ENCODE data around the gene SLC10A2. TPM values are rescaled to one million over a fixed set of nuclear protein-coding genes. Genes with fewer than 3 reads are reported as not detected.
"Not testable (repeated sequence)": the region's sequence is repeated elsewhere in the genome, so short reads cannot be mapped to it uniquely, and the experiment has no call there.

The SLC10A2 gene
- not detected in 2 replicates for total RNA-seq

DNA sequence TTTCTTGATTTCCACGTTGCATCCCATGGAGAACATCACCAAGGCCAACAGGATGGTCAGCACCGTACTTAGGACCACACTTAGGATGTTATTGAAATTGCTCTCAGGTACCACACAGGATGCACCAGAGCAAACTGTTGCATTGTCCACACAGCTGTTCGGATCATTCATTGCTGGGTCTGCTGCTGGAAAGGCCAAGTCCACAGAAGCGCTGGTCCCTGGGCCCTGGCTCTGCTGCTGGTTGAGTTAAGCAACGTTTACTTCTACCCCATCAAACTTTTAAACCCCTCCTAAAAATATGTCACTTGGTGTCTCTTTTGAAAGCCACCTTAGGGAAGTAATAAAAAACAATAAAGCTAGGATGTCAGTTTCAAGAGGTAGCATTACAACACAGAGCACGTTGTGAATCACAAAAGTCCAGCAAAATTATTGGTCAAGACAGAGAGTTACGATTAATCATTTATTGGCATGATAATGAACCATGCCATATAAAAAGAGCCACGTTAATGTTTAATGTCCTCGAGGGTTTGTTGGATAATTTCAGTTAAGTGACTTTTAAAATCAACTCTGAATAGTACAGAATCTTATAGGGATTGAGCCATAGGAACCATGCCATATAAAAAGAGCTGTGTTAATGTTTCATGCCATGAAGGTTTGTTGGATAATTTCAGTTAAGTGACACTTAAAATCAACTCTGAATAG, at the start of gene SLC10A2:
Gene SLC10A2 (minus strand): TSS at position 339 of the 702 bp plus-strand sequence. CDS start 168 bp downstream, at position 171.
- intact Hi-C loops (cut with micrococcal nuclease), result no loop called here

GRCh38 chr13:103107580-103107979, 41.4 kb upstream of the SLC10A2 start:
- intact Hi-C loops (cut with micrococcal nuclease), result no loop called here

- intact Hi-C loops (cut with micrococcal nuclease), result no loop called here
Measured at GRCh38 chr13:103104340-103104739, 38.1 kb upstream of the SLC10A2 start.

DNA sequence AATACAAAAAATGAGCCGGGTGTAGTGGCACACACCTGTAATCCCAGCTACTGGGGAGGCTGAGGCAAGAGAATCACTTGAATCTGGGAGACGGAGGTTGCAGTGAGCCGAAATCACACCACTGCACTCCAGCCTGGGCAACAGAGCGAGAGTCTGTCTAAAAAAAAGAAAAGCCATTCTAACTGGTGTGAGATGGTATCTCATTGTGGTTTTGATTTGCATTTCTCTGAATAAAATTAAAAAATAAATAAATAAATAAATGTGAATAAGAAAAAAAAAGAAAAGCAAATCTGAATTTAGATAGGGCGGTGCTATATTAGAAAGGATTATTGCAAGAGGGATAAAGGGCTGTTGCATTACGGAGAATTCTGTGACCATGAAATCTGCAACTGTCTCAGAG, 37.2 kb upstream of the SLC10A2 start:
- intact Hi-C loops (cut with micrococcal nuclease), result not testable (repeated sequence)

- intact Hi-C loops (cut with micrococcal nuclease), result no loop called here
Measured at GRCh38 chr13:103102482-103102881, 36.3 kb upstream of the SLC10A2 start.

GRCh38 chr13:103101901-103102300, 35.7 kb upstream of the SLC10A2 start:
- intact Hi-C loops (cut with micrococcal nuclease), result no loop called here

DNA sequence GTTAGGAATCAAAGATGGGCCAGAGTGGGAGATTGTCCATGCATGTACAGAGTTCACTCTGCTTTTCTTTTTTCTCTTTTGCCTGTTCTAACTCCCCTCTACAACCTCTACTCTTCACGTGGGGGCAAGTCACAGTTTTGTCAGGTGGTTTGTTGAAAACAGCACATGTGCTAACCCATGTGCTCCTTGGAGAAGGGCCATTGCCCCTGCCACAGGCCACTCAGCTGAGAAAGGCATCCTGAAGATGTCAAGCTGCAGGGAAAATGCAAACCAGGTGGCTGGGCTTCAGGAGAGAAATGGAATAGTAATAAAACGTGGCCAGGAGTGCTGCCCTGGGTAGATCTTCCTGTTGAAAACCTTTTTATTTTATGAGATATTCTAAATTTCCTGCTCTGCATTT, 35.3 kb upstream of the SLC10A2 start:
- intact Hi-C loops (cut with micrococcal nuclease), result no loop called here

- intact Hi-C loops (cut with micrococcal nuclease), result no loop called here
Measured at GRCh38 chr13:103100830-103101229, 34.6 kb upstream of the SLC10A2 start.

GRCh38 chr13:103099722-103100293, 33.6 kb upstream of the SLC10A2 start:
- intact Hi-C loops (cut with micrococcal nuclease), result no loop called here

GRCh38 chr13:103098535-103098934, 32.3 kb upstream of the SLC10A2 start:
- intact Hi-C loops (cut with micrococcal nuclease), result no loop called here

DNA sequence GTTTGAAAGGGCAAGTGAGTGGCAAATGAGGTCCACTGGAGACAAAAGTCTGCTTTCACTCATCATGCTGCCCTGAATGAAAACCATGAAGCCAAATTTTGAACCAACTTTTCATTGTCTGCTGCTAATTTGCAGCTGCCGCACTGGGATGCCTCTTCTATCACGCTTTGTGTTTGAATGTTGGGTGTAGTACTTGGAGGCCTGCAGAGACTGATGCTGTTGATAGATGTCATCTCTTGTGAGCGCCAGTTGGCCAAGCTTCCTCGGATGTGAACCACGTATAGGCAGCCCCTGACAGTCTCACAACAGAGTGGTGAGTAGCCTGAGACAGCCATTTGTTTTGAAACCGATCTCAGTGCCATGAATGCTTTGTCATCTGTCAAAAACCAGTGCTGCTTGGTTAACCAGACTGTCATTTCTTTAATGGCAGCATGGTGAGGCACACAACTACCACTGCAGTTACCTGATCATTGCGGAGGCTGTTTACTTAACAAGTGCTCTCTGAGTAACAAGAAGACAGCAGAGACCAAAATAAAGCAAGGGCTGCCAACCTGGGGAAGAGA, 31.2 kb upstream of the SLC10A2 start:
- intact Hi-C loops (cut with micrococcal nuclease), result no loop called here

DNA sequence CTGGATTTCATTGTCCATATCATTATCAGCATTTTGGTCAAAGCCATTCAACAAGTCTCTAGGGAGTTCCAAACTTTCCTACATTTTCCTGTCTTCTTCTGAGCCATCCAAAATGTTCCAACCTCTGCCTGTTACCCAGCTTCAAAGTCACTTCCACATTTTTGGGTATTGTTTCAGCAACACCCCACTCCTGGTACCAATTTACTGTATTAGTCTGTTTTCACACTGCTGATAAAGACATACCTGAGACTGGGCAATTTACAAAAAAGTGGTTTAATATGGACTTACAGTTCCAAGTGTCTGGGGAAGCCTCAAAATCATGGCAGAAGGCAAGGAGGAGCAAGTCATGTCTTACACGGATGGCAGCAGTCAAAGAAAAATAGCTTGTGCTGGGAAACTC, 27.4 kb upstream of the SLC10A2 start:
- intact Hi-C loops (cut with micrococcal nuclease), result not testable (repeated sequence)

- intact Hi-C loops (cut with micrococcal nuclease), result no loop called here
Measured at GRCh38 chr13:103087275-103087674, 21.1 kb upstream of the SLC10A2 start.

- intact Hi-C loops (cut with micrococcal nuclease), result no loop called here
Measured at GRCh38 chr13:103081435-103081834, 15.2 kb upstream of the SLC10A2 start.

DNA sequence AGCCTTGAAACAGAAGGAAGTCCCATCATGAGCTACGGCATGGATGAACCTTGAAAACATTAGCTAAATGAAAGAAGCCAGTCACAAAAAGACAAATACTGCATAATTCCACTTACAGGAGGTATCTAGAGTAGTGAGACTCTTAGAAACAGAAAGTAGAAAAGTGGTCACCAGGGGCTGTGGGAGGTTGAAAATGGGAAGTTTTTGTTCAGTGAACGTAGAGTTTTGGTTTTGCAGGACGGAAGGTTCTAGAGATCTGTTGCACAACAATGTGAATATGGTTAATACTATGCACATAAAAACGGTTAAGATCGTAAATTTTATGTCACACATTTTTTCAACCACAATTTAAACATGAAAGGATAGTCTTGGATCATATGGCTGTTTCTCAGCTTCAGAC, 11.9 kb upstream of the SLC10A2 start:
- intact Hi-C loops (cut with micrococcal nuclease), result no loop called here

DNA sequence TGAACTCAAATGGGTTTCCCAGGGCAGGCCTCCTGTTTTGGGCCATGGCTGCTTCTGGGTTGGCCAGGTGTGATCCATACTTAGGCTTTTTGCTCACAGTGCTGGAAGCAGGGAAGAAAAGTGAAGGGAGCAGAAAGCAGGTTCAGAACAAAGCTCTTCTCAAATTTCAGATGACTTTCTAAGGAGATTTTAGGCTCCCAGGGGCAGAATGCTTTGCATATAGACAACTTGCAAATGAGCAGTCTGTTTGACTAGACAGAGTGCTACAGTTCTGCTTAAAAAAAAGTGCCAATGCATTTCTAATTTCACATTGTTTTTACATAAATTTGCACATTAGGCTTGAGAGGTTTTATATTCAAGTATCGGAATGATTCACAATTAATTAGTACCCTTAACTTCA, 2.6 kb upstream of the SLC10A2 start:
- intact Hi-C loops (cut with micrococcal nuclease), result no loop called here

DNA sequence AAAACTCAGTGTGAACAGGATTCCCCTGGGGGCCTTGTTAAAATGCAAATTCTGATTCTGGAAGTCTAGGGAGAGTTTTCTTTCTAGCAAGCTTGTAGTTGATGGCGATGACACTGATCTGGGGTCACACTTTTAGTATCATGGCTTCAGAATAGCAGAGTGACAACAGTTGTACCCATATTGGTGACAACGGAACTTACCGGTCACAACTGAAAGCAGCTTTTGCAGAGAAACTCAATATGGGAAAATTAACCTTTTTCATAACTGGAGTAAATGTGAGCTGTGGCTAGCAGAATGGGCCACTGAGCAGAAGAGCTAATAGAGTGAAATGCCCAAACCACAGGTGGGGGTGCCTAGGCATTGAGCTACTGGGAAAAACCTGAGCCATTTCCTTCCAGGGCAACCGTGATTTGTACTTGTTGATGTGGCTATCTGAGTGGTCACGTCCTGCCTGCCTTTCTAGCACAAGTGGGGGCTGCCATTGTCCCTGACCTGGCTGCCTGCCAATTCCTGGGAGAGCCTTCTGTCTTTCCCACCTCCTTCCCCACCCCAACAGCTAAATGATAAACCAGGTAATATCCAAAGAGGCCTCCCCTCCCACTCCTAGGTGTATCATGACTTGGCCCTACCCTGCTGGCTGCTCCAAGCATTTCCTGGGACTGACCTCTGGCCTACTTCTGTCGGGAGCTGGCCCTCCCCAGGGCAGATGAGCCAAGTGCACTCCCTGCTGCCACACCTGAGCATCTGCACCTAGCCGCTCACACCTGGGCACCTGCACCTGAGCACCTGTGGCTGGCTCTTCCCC, 1.7 kb upstream of the SLC10A2 start:
- intact Hi-C loops (cut with micrococcal nuclease), result no loop called here

GRCh38 chr13:103066781-103067345, 646 bp upstream of the SLC10A2 start:
- intact Hi-C loops (cut with micrococcal nuclease), result no loop called here

DNA sequence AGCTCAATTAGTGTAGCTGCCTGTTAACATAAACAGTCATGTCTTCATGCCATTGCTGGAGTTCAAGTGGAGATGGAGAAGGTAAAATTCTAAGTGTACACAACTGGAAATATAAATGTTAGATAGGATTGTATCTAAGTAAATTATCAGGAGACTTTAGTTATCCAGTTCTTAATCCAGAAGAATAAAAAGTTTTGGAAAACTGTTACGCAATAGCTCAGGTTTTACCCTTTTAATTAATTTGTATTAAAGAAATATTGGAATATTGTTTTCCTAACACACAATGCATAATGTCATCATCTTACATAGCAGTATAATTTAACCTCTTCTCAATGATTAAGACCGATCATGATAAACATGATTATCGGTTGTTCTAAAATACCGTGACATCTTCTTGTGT, 2.8 kb downstream of the SLC10A2 start:
- intact Hi-C loops (cut with micrococcal nuclease), result no loop called here

DNA sequence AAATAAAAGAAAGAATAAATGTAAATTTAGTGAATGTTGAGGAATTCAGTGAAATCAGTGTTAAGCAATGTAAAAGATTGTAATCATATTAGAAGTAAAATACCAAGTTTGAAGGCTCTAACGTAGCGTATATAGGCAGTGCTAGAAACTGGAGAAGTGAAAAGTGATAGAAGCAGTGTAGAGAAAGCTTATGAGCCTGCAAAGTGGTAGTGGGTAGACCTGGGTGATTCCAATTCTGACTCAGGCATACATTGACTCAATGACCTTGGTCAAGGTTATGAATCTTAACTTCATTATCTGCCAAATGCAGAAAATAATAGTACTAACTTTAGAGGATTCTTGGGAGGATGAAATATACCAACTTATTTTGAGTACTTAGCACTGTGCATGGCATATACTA, 4.1 kb downstream of the SLC10A2 start:
- intact Hi-C loops (cut with micrococcal nuclease), result no loop called here

GRCh38 chr13:103056008-103056407, 10.2 kb downstream of the SLC10A2 start:
- intact Hi-C loops (cut with micrococcal nuclease), result no loop called here

DNA sequence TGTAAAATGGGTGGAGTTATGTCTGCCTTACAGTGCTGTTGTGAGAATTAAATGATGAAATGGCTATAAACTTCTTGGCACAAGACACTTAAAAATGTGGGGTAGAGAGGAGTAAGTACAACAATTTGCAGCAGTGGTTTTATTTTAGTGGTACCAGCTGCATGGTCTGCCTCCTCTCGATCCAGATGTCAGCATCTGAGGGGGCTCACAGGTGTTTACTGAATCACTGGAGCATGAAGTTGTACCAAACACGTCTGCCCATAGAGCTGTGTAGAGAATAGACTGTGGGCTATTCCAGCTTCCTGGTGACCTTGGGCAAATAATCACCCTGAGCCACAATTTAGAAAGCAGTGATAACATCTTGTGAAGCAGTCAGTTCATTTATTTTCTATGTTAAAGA, 11.1 kb downstream of the SLC10A2 start:
- intact Hi-C loops (cut with micrococcal nuclease), result no loop called here
